CD4-positive, alpha-beta T cell treated with Interleukin-4 for 4 hours (primary cell): ENCODE data around the gene NDUFA3.
A peak's percentile ranks its signal among the peaks of the same experiment; 100 is the strongest.
"Not testable (repeated sequence)": the region's sequence is repeated elsewhere in the genome, so short reads cannot be mapped to it uniquely, and the experiment has no call there.

Experiments
- DNase-seq: peaks from one replicate; pipeline ENCODE4 v3.0.0-alpha.2; 2020

The NDUFA3 gene

DNA sequence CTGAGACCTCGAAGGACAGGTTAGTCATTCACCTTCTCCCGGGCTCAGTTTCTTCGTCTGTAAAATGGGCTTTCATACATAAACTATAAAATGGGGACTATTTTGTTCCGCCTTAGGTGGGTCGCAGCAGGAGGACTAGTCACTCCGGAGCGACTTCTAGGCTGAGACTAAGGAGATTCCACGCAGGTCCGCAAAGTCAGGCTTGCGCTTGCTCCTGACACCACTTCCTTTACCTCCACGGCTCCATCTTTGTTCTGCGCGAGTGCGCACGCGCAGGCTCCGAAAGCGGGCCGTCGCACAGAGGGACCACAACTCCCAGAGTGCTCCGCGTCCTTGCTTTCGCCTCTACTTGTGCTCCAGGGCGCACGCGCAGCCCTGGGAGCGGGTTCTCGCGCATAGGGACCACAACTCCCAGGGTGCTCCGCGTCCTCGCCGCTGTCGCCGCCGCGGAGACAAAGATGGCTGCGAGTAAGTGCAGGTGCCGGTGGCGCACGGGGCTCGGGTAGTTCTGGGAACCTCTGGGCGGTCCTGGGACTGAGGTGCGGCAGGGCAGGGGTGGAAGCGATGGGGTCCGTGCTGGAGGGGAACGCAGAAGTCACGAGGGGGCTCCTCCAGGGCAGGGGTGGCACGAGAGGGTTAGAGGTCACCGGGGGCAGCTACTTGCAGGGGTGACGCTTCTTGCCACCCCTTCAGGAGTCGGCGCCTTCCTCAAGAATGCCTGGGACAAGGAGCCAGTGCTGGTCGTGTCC is at the start of gene NDUFA3:
Gene NDUFA3, plus strand, starts transcription at position 435 of the 749 bp plus-strand sequence. Its CDS starts 24 bp downstream, at position 459.
- DNase-seq: peak; percentile 99

DNA sequence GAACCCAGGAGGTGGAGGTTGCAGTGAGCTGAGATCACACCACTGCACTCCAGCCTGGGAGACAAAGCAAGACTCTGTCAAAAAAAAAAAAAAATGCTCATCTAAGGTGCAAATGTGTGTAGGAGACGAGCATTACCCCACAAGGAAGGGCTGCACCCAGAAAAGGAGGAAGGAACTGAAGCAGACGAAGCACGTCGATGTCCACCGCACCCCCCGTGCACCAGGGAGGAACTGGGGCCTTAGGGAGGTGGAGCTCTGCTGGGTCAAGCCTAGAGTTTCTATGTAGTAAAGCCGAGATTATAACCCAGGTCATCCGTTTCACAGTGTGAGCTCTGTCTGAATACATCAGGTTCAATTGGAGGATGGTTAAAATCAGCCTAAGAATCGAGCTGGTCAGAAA is 40.0 kb upstream of the NDUFA3 start:
- DNase-seq: no peak

DNA sequence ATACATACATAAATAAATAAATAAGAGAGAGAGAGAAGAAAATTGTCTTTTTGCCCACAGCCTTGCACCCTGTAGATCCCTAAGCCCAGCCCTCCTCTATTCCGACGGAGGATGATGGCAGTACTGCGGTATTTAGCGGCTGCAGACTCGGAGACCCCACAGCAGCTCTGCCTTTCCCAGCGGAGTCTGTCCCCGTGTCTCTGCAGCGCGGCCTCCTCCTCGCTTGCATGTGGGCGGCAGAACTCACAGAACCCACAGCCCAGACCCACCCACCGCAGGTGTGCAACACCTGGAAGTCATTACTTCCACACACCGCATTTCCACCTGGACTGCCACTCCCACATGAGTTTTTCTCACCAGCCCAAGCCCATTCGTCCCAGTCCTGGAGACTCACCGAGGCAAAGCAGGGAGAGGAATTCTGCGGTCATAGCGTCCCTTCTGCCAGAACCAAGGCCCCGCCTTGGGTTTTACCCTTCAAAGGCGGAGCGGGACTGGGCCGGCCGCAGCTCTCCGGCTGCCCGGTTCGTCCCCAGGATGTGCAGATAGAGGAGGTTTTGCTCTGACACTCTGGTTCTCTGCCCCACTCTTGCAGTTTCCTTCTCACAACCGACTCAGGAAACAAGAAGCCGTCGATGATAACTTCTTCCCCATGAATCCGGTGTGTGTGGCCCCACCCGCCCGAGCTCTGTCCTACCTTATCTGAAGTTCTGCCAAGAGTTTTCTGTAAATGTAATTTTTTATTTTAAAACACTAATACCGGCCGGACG is 39.1 kb upstream of the NDUFA3 start, which contains the start of gene VSTM1:
Gene VSTM1, minus strand, starts transcription at position 548 of the 767 bp plus-strand sequence. Its CDS starts 120 bp downstream, at position 428.
- no peak for DNase-seq

DNA sequence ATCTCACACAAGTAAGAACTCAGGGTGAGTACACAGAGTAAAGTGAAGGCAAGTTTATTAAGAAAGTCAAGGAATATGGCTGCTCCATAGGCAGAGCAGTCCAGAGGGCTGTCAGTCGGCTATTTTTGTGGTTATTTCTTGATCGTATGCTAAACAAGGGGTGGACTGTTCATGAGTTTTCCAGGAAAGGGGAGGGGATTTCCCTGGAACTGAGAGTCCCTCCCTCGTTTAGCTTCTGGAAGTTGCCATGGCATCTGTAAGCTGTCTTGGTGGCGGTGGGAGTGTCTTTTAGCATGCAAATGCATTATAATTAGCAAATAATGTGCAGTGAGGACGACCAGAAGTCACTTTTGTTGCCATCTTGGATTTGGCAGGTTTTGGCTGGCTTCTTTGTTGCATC is 33.2 kb upstream of the NDUFA3 start:
- DNase-seq: no peak

DNA sequence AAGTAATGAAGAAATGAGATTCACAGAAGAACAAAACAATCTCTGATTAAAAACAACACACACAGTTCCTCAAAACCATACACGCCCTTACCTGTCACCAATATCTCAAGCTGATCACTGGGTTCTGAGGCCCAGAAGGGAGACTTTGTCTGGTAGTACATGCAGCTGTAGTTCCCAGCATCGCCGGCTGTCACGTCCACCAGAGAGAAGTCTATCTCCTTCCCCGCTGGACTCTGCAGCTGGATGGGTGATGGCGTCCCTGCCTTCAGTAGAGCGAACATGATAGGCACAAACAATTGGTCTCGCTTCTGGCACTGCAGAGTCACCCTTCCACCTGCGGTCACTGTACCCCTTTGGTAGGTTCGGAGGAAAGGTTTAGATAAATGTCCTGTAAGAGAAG is 28.8 kb upstream of the NDUFA3 start:
- DNase-seq: no peak

DNA sequence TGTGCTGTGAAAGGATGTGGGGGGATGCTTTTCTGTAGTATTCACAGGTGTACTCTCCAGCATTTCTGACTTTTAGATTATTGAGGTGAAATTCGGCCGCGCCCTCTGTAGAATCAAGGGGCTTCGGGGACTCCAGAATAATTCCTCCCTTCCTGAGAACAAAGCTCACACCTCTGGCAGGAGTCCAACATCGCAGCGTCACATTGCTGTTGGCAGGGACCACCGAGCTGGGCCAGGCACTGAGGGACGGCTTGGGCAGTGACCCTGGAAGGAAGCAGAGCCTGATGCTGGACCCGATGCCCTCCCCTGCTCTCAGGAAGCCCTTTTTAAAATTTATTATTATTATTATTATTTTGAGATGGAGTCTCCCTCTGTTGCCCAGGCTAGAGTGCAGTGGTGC is 27.8 kb upstream of the NDUFA3 start:
- no peak for DNase-seq

DNA sequence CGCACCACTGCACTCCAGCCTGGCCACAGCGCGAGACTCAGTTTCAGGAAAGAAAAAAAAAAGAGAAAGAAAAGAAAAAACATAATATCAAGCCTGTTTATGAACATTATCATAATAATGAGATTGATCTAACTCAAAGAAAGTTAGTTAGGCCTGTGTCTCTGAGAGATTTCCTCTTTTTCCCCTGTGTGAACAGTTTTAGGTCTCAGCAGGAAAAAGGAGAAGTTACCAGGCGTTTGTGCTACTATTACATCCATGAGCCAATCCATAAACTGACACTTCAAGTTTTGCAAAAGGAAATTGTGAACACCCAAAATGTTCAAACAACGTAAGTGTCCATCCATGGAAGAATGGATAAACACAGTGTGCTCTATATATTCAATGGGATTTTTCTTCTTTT is 25.3 kb upstream of the NDUFA3 start:
- no peak for DNase-seq

DNA sequence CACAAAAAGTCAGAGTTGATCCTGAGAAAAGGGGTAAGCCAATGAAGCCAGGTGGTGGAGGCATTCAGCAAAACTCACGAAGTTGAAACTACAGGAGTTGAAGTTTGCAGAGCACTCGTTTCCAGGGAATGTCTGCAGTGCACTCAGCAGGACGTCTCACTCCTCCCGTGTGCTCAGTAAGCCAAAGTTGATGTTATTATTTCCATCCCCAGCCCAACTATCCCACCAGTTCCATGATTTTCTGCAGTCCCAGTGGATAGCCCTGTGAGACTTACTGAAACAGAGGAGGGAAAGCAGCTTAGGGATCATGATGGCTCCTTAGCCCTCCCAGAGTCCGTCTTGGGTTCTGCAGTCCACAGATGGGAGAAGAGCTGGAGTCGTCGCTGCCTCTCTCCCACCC is 21.6 kb upstream of the NDUFA3 start, which contains the start of gene TARM1:
Gene TARM1, minus strand, starts transcription at position 334 of the 400 bp plus-strand sequence. Its CDS starts 25 bp downstream, at position 309.
- no peak for DNase-seq

DNA sequence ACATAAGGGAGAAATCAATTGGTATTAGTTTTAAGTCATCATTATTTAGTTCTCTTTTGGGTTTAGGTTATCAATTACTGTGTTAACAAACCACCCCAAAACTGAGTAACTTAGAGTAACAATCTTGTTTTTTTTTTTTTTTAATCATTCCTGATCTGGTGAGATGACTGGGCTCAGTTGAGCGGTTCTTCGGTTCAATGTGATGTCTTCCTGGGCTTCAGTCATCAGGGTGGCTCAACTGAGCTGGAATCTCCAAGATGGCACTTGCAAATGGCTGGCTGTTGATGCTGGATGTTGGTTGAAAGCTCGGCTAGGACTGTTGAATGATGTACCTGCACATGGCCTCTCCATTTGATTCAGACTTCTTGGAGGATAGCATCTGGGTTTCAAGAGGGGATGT is 18.2 kb upstream of the NDUFA3 start:
- no peak for DNase-seq

DNA sequence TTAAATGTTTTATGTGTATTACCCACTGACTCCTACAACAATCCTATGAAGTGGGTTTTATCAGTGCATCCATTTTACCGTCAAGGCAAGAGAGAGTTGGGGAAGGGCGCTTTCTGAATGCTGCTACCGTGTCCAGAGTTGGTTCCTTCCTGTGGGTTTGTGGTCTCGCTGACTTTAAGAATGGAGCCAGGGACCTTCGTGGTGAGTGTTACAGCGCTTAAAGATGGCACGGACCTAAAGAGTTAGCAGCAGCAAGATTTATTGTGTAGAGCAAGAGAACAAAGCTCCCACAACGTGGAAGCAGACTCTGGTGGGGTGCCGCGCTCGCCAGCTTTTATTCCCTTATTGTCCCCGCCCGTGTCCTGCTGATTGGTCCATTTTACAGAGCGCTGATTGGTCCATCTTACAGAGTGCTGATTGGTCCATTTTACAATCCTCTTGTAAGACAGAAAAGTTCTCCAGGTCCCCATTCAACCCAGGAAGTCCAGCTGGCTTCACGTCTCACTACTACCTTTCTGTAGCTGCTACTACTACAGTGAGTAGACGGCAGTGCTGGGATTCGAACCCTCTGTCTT is 8.1 kb upstream of the NDUFA3 start:
- DNase-seq: no peak

DNA sequence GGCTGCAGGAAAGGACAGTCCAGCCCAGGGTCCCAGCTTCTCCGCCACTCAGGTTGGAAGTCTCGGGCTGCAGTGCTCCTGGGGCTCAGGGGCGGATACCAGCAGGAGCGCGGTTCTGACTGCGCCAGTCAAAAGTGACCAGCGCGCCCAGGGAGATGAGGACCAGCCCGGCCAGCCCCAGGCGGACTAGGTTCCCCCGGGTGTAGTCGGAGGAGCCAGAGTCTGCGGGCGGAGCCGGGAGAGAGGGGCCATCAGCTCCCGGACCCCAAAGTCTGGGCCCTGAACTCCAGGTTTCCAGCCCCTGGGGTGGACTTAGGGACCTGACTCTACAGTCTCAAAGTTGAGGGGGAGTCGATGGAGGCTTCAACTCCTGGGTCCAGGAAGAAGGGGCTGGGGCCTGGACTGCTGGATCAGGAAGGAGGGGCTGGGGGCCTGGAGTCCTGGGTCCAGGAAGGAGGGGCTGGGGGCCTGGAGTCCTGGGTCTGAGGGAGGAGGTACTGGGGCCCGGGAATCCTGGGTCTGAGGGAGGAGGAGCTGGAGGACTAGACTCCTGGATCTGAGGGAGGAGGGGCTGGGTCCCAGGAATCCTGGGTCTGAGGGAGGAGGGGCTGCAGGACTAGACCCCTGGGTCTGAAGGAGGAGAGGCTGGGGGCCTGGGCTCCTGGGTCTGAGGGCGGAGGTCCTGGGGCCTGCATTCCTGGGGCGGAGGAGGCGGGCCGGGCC is 7.4 kb upstream of the NDUFA3 start:
- DNase-seq: no peak

DNA sequence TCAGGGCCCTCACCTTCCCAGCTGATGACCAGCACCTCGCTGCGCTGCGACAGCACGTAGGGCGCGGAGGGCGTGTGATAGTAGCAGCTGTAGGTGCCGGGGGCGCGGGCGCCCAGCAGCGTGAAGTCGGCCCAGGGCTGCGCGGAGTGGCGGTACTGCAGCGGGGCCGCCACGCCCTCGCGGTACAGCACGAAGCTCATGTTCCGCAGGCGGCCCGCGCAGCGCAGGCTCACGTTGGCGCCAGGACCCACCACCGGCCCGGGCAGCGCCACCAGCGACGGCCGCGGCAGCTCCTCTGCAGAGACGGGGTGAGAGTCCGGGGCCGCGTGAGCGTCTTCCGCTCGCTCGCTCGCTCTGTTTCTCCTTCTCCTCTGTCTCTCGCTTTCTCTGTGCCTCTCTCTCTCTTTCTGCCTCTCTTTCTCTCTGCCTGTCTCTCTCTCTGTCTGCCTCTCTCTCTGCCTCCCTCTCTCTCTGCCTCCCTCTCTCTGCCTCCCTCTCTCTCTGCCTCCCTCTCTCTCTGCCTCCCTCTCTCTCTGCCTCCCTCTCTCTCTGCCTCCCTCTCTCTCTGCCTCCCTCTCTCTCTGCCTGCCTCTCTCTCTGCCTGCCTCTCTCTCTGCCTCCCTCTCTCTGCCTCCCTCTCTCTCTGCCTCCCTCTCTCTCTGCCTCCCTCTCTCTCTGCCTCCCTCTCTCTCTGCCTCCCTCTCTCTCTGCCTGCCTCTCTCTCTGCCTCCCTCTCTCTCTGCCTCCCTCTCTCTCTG is 6.6 kb upstream of the NDUFA3 start:
- peak; percentile 36 for DNase-seq

DNA sequence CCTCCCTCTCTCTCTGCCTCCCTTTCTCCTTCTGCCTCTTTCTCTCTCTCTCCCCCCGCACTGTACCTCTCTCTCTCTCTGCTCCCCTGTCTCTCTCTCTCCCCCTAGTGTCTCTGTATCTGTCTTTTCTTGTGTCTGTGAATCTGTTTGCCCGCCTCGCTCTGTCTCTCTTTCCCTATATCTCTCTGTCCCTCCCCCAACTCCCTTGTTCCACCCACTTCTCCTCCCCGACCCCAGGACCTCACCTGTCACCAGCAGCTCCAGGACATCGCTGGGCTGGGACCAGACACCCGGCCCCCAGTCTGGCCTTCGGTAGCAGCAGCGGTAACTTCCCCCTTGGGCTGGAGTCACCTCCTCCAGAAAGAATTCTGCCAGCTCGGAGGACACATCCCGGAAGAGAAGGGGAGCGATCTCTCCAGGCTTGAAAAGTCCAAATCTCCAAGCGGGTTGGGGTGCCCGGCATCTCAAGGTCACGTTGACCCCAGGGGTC is 6.0 kb upstream of the NDUFA3 start:
- peak; percentile 46 for DNase-seq

DNA sequence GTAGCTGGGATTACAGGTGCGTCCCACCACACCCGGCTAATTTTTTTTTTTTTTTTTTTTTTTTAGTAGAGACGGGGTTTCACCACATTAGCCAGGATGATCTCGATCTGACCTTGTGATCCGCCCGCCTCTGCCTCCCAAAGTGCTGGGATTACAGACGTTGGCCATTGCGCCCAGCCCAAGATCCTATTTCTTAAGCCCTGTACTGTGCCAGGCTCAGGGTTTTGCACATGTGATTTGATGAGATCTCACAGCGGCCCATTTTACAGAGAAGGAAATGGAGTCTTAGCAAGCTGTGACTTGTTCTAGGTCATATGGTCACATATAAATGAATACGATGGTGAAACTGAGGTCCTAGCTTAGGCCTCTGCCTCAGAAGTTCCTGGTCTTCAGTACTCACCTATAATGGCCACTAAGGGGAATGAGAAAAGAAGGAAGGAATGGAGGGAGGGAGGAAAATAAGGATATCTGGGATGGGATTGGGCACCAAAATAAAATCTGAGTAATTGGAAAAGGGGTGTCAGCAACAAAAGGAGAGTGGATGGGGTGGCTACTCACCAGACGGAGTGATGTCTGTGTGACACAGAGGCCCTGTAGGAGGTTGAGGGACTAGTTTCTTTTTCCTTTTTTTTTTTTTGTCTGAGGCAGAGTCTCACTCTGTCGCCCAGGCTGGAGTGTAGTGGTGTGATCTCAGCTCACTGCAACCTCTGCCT is 3.3 kb upstream of the NDUFA3 start:
- no peak for DNase-seq

DNA sequence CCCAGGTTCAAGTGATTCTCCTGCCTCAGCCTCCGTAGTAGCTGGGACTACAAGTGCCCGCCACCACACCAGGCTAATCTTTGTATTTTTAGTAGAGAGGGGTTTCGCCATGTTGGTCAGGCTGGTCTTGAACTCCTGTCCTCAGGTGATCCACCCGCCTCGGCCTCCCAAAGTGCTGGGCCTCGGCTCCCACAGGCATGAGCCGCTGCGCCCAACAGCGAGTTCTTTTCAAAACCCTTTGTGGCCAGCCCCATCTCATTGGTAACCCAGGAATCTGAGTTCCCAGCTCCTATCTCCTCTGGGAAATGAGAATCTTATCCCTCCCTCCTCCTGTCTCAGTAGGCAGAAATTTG is 2.8 kb upstream of the NDUFA3 start:
- not testable (repeated sequence) for DNase-seq

DNA sequence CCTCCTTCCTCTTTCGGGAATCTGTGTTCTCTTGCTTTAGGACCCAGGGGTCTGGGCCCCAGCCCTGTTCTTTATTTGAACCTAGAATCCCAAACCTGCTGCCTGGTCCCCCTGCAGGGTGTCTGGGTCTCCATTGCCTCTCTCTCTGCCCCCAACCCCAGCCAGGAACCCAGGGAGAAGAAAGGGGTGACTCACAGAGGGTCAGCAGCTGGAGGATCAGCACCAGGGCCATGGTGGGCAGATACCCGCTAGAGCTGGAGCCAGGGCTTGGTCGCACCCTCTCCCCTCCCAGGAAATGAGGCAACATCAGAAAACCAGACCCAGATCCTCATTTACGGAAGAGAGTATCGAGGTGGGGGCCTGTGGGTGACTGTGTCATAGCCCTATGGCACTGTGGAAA is 2.1 kb upstream of the NDUFA3 start, which contains the start of gene OSCAR:
Gene OSCAR, minus strand, starts transcription at position 243 of the 400 bp plus-strand sequence. Its CDS starts 11 bp downstream, at position 232.
- peak; percentile 7 for DNase-seq

DNA sequence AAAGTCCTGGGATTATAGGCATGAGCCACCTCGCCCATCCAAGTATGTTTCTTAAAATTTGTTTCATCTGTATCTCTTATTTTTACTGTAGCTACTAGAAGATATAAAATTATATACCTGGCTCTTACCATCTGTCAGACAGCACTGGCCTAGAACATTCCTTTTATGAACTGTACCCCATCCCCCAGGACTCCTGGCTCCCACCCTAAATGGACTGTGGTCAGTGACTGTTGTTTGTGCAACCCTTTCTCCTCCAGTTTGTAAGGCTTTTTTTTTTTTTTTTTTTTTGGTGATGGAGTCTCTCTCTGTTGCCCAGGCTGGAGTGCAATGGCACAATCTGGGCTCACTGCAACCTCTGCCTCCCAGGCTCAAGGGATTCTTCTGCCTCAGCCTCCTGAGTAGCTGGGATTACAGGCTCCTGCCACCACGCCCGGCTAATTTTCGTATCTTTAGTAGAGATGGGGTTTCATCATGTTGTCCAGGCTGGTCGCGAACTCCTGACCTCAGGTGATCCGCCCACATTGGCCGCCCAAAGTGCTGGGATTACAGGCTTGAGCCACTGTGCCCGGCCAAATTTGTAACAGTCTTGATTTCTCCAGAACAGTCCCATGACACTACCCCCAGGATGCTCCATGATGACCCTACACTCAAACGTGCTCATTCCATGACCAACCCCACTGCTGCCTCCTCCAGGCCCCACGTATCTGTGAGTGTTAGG is 2.5 kb downstream of the NDUFA3 start:
- DNase-seq: no peak

DNA sequence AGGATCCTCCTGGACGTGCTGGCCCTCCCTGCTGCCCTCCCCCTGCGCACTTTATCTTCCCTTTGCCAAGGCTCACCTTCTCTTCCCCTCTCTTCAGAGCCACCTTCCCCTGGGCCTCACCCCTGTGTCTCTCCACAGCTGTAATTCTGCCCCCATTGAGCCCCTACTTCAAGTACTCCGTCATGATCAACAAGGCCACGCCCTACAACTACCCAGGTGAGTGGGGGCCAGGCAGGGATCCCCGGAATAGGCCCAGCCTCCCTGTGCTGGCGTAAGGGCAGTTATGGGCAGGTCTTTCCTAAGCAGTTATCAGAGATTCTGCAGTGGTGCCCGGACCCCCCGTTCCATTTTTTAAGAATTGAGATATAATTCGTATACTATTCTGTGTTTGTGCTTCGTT is 3.1 kb downstream of the NDUFA3 start:
- DNase-seq: no peak

DNA sequence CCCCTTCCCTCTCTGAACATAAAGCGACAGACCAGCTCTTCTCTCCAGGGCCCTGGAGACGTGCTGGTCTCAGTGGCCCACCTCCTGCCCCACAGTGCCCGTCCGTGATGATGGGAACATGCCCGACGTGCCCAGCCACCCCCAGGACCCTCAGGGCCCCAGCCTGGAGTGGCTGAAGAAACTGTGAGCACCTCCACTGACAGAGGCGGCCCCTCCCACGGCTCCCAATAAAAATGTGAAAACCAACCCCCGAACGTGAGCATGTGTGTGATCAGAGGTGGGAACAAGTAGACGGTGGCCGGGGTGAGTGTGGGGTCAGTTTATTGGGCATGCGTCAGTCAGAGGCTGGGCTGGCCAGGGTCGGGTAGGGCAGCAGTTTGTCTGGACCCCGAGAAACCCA is 4.1 kb downstream of the NDUFA3 start:
- no peak for DNase-seq

DNA sequence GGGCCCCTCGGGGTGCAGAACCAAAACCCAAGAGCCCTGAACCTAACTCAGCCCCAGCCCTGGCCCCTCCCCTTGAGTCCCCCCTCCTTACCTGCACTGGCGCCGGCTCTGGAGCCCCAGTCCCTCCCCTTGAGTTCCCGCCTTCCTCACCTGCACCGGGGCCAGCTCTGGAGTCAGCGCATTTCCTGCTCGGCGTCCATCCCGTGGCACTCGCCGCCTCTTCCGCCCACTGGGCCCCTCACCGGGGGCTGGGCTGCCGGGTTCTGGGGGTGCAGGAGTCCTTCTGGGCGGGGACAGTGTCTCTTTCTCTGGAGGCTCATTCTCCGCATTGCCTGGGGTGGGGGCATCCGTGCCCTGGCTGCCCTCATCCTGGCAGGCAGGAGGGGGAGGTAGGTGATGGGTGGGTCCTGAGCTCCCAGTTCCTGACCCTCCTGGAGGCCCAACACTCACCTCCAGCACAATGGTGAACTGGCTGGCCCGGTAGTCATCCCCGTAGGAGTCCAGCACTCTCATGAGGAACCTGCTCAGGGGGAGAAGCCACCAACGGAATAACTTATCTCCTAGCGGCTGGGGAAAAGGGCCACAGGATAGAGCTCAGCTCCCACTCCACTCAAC is 5.3 kb downstream of the NDUFA3 start:
- no peak for DNase-seq
